ENCODE results near the gene PXK.

PXK gene

GRCh38 chr3:58298190-58298589 lies 34.5 kb upstream of the PXK start:
- no peaks in the 10 kb centered on the region for H3K9me3 ChIP-seq (ENCODE audit: control insufficient read depth, low read depth, low read length)
- no peaks in the 10 kb centered on the region for H3K27me3 ChIP-seq (ENCODE audit: control insufficient read depth, insufficient read depth, low read length)
- no peaks in the 10 kb centered on the region for H3K36me3 ChIP-seq (ENCODE audit: control insufficient read depth, low read depth, low read length)
- H3K27ac ChIP-seq (ENCODE audit: low read length): no peak overlapping the region
- H3K4me1 ChIP-seq (ENCODE audit: control insufficient read depth, low read depth, low read length): no peaks in the 10 kb centered on the region
- H3K4me3 ChIP-seq (ENCODE audit: low read length): no peak overlapping the region
- no peak overlapping the region for H3K9ac ChIP-seq (ENCODE audit: low read length)

GRCh38 chr3:58299075-58299474 lies 33.6 kb upstream of the PXK start:
- no peaks in the 10 kb centered on the region for H3K9me3 ChIP-seq (ENCODE audit: control insufficient read depth, low read depth, low read length)
- H3K27ac ChIP-seq (ENCODE audit: low read length): no peak overlapping the region
- H3K36me3 ChIP-seq (ENCODE audit: control insufficient read depth, low read depth, low read length): no peaks in the 10 kb centered on the region
- no peaks in the 10 kb centered on the region for H3K27me3 ChIP-seq (ENCODE audit: control insufficient read depth, insufficient read depth, low read length)
- no peak overlapping the region for H3K4me3 ChIP-seq (ENCODE audit: low read length)
- no peak overlapping the region for H3K9ac ChIP-seq (ENCODE audit: low read length)
- no peaks in the 10 kb centered on the region for H3K4me1 ChIP-seq (ENCODE audit: control insufficient read depth, low read depth, low read length)

- H3K4me3 ChIP-seq (ENCODE audit: low read length): no peak overlapping the region
- H3K27me3 ChIP-seq (ENCODE audit: control insufficient read depth, insufficient read depth, low read length): no peaks in the 10 kb centered on the region
- no peaks in the 10 kb centered on the region for H3K9me3 ChIP-seq (ENCODE audit: control insufficient read depth, low read depth, low read length)
- H3K4me1 ChIP-seq (ENCODE audit: control insufficient read depth, low read depth, low read length): no peaks in the 10 kb centered on the region
- no peak overlapping the region for H3K9ac ChIP-seq (ENCODE audit: low read length)
- H3K27ac ChIP-seq (ENCODE audit: low read length): no peak overlapping the region
- H3K36me3 ChIP-seq (ENCODE audit: control insufficient read depth, low read depth, low read length): no peaks in the 10 kb centered on the region
These were observed 32.7 kb upstream of the PXK start for GRCh38 chr3:58299839-58300516.

- H3K27ac ChIP-seq (ENCODE audit: low read length): peak within 1 kb of the TSS; percentile 97
- H3K4me3 ChIP-seq (ENCODE audit: low read length): peak within 1 kb of the TSS; percentile 100
- H3K4me1 ChIP-seq (ENCODE audit: control insufficient read depth, low read depth, low read length): peaks cover 3% of the 10 kb centered on the region
- peaks cover 13% of the 10 kb centered on the region for H3K36me3 ChIP-seq (ENCODE audit: control insufficient read depth, low read depth, low read length)
- no peaks in the 10 kb centered on the region for H3K27me3 ChIP-seq (ENCODE audit: control insufficient read depth, insufficient read depth, low read length)
- no peaks in the 10 kb centered on the region for H3K9me3 ChIP-seq (ENCODE audit: control insufficient read depth, low read depth, low read length)
- H3K9ac ChIP-seq (ENCODE audit: low read length): peak within 1 kb of the TSS; percentile 99
These were observed 26.6 kb upstream of the PXK start, which contains the start of the genes HTD2 and RPP14 for GRCh38 chr3:58305882-58306711. TSS of gene HTD2 (plus strand) at chr3:58306520. CDS start at chr3:58317614, 11,094 bp downstream. TSS of gene RPP14 (plus strand) at chr3:58306245. CDS start at chr3:58310330, 4,085 bp downstream.

DNA sequence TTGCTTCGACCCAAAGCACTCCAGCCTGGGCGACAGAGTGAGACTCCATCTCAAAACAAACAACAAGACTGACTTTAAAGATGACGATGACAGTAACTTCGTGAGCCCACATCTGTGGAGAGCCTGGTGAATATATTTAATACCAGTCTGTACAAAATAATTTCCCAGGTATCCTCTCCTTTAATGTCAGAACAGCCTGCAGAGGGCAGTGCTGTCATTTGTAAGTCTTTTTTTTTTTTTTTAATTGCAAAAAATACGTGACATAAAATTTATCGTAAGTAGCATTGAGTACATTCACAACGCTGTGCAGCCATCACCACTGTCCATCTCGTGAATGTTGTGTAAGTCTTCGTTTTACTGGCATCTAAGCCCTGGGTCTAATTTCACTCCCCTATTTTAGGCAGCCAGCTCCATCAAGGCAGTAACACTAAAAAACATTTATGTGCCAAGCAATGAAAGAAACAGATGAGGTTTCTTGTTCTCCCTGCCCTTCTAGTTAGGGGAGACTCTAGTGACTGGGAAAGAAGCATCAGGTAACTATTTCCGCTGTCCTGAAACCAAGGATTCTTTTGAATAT lies 25.0 kb upstream of the PXK start:
- peaks cover 26% of the 10 kb centered on the region for H3K36me3 ChIP-seq (ENCODE audit: control insufficient read depth, low read depth, low read length)
- no peak overlapping the region for H3K27ac ChIP-seq (ENCODE audit: low read length)

DNA sequence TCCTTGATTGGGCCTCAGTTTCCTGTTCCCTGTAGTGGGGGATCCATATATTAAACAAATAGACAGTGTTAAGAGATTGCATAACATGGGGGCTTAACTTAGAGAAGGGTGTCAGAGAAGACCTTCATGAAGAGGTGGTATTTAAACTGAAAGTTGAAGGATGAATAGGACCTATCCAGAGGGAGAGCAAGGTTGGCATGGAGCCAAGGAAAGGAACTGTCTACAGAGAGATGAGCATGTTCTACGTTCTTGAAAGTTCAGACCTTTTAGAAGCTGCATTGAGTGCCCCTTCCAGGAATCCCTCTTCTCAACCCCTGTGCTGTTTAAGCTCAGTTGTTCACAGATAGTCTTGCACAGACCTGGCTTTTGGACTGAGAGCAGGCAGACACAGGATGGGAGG lies 24.0 kb upstream of the PXK start:
- Histone ChIP-seq H3K27me3 (ENCODE audit: control insufficient read depth, insufficient read depth, low read length) (no peaks in the 10 kb centered on the region), H3K4me1 (ENCODE audit: control insufficient read depth, low read depth, low read length) (peaks cover 3% of the 10 kb centered on the region), H3K9me3 (ENCODE audit: control insufficient read depth, low read depth, low read length) (no peaks in the 10 kb centered on the region), H3K4me3 (ENCODE audit: low read length) (no peak overlapping the region), H3K36me3 (ENCODE audit: control insufficient read depth, low read depth, low read length) (peaks cover 33% of the 10 kb centered on the region), H3K27ac (ENCODE audit: low read length) (no peak overlapping the region), H3K9ac (ENCODE audit: low read length) (no peak overlapping the region)

More for the DNA sequence above, 25.0 kb upstream of the PXK start:
- Histone ChIP-seq H3K4me3 (ENCODE audit: low read length) (peak overlapping the region; percentile 100), H3K9ac (ENCODE audit: low read length) (peak overlapping the region; percentile 99), H3K9me3 (ENCODE audit: control insufficient read depth, low read depth, low read length) (no peaks in the 10 kb centered on the region), H3K27me3 (ENCODE audit: control insufficient read depth, insufficient read depth, low read length) (no peaks in the 10 kb centered on the region), H3K4me1 (ENCODE audit: control insufficient read depth, low read depth, low read length) (peaks cover 3% of the 10 kb centered on the region)

- Histone ChIP-seq H3K27ac (ENCODE audit: low read length) (no peak overlapping the region), H3K9me3 (ENCODE audit: control insufficient read depth, low read depth, low read length) (no peaks in the 10 kb centered on the region), H3K9ac (ENCODE audit: low read length) (no peak overlapping the region), H3K36me3 (ENCODE audit: control insufficient read depth, low read depth, low read length) (peaks cover 39% of the 10 kb centered on the region), H3K27me3 (ENCODE audit: control insufficient read depth, insufficient read depth, low read length) (no peaks in the 10 kb centered on the region), H3K4me1 (ENCODE audit: control insufficient read depth, low read depth, low read length) (peaks cover 15% of the 10 kb centered on the region), H3K4me3 (ENCODE audit: low read length) (no peak overlapping the region)
These were observed 14.9 kb upstream of the PXK start for GRCh38 chr3:58317811-58318210.

DNA sequence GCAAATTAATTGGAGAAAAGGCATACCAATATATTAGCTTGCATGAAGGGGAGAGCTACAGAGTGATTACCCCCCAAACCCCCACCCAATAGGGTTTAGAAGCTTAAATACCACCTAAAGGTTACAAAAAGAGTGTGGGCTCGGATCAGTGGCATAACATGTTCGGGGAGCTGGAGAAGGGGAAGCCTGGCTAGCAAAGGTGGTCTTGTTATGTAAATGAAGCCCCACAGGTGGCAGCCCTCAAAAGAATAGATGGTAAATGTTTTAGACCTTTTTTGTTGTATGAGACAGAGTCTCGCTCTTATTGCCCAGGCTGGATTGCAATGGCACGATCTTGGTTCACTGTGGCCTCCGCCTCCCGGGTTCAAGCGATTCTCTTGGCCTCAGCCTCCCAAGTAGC lies 10.9 kb upstream of the PXK start:
- Histone ChIP-seq H3K27me3 (ENCODE audit: control insufficient read depth, insufficient read depth, low read length) (no peaks in the 10 kb centered on the region), H3K27ac (ENCODE audit: low read length) (peak overlapping the region; percentile 7), H3K4me1 (ENCODE audit: control insufficient read depth, low read depth, low read length) (peaks cover 19% of the 10 kb centered on the region), H3K36me3 (ENCODE audit: control insufficient read depth, low read depth, low read length) (peaks cover 16% of the 10 kb centered on the region), H3K9me3 (ENCODE audit: control insufficient read depth, low read depth, low read length) (no peaks in the 10 kb centered on the region), H3K9ac (ENCODE audit: low read length) (no peak overlapping the region), H3K4me3 (ENCODE audit: low read length) (peak overlapping the region; percentile 37)

- Histone ChIP-seq H3K27me3 (ENCODE audit: control insufficient read depth, insufficient read depth, low read length) (no peaks in the 10 kb centered on the region), H3K4me3 (ENCODE audit: low read length) (no peak overlapping the region), H3K36me3 (ENCODE audit: control insufficient read depth, low read depth, low read length) (peaks cover 6% of the 10 kb centered on the region), H3K4me1 (ENCODE audit: control insufficient read depth, low read depth, low read length) (peaks cover 19% of the 10 kb centered on the region), H3K9me3 (ENCODE audit: control insufficient read depth, low read depth, low read length) (no peaks in the 10 kb centered on the region), H3K9ac (ENCODE audit: low read length) (no peak overlapping the region), H3K27ac (ENCODE audit: low read length) (no peak overlapping the region)
These were observed 9.9 kb upstream of the PXK start for GRCh38 chr3:58322793-58323192.

GRCh38 chr3:58323529-58324390 lies 8.9 kb upstream of the PXK start:
- Histone ChIP-seq H3K4me3 (ENCODE audit: low read length) (no peak overlapping the region), H3K27me3 (ENCODE audit: control insufficient read depth, insufficient read depth, low read length) (no peaks in the 10 kb centered on the region), H3K27ac (ENCODE audit: low read length) (no peak overlapping the region), H3K36me3 (ENCODE audit: control insufficient read depth, low read depth, low read length) (no peaks in the 10 kb centered on the region), H3K4me1 (ENCODE audit: control insufficient read depth, low read depth, low read length) (peaks cover 19% of the 10 kb centered on the region), H3K9me3 (ENCODE audit: control insufficient read depth, low read depth, low read length) (no peaks in the 10 kb centered on the region), H3K9ac (ENCODE audit: low read length) (no peak overlapping the region)
